GM19468 (cell line): ENCODE data around the gene MMP12.
"Not testable (repeated sequence)": the region's sequence is repeated elsewhere in the genome, so short reads cannot be mapped to it uniquely, and the experiment has no call there.

Experiments used
- ATAC-seq: cut with Tn5 transposase; IDR thresholded peaks from one replicate; pipeline ENCODE4 v1.9.1; 2021; ENCODE audit warnings: mild to moderate bottlenecking, moderate library complexity, moderate number of reproducible peaks; ENCODE audit not compliant: unreplicated experiment; ENCODE audit errors: extremely low read depth

MMP12 gene

DNA sequence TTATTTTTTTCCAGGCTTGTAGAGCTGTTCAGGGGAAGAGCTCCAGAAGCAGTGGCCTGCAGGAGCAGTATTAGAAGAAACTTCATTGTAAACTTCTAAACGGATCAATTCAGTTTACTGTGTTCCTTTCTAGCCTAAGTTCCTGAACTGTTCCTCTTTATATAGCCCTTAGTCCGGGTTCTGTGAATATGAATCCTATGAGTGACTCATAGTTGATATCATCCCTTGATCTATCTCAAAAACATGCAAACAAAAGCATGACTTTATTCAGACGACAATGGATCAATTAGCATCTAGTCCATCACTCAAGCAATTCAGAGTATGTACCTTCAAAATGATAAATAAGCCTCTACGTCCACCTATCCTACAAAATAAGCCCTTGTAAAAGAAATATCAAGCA, at the start of gene MMP12:
TSS of gene MMP12 (minus strand) at position 131 of the 400 bp plus-strand sequence. CDS start at position 86, 45 bp downstream.
- no peak for ATAC-seq

DNA sequence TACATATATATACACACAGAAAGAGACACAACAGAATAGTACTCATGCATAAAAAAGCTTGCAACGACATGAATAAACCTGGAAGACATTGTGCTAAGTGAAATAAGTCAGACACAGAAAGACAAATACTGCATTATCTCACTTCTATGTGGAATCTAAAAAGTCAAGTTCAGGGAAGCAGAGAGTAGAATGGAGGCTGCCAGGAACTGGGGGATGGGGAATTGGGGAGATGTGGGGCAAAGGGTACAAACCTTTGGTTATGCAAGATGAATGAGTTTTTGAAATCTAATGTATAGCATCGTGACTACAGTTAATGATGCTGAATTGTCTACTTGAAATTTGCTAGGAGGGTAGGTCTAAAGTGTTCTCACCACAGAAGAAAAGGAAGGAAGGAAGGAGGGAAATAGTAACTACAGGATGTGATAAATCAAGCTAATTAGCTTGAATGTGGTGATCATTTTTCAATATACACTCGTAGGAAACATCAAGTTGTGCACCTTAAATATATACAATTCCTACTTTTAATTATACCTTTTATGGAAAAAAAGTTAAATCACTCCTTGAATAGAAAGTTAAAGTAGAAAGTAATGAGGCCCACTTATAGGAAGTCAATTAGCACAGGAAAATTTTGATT, 46.9 kb upstream of the MMP12 start:
- ATAC-seq = no peak

DNA sequence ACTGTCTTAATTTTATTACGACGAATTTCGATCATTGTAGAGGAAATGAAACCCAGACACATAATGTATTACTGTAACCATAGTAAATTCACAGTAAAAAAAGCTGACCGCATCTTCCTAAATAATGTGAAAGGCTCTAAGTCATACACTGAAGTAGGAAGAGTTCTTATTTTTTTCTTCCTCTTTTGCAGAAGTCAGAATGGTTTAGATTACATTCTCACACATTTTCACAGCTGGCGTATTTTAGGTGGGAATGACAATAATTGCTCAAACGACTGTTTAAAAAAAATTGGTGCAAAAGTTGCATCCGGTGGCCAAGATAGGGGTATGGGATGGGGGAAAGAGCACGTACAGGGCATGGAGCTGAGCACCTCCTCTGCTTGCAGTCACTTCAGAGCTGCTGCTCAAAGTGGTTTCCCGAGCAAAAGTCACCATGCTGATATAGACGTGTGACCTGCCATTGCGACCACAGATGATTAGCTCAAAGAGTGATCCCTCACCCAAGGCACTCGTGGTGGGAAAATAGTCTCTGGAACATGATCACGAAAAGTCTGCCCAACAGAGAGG, 45.4 kb upstream of the MMP12 start:
- peak; percentile 45 for ATAC-seq

DNA sequence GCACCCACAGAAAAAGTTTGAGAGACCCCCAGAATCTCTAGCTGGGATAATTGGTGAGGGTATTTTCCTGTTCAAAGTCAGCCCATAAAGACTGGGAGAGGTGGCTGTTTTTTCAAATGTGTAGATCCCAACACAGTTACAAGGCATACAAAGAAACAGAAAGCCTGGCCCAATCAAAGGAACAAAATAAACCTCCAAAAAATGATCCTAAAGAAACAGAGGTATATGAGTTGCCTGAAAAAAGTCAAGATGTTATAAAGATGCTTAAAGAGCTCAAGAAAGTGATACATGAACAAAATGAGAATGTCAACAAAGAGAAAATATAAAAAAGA, 40.2 kb upstream of the MMP12 start:
- ATAC-seq = no peak

DNA sequence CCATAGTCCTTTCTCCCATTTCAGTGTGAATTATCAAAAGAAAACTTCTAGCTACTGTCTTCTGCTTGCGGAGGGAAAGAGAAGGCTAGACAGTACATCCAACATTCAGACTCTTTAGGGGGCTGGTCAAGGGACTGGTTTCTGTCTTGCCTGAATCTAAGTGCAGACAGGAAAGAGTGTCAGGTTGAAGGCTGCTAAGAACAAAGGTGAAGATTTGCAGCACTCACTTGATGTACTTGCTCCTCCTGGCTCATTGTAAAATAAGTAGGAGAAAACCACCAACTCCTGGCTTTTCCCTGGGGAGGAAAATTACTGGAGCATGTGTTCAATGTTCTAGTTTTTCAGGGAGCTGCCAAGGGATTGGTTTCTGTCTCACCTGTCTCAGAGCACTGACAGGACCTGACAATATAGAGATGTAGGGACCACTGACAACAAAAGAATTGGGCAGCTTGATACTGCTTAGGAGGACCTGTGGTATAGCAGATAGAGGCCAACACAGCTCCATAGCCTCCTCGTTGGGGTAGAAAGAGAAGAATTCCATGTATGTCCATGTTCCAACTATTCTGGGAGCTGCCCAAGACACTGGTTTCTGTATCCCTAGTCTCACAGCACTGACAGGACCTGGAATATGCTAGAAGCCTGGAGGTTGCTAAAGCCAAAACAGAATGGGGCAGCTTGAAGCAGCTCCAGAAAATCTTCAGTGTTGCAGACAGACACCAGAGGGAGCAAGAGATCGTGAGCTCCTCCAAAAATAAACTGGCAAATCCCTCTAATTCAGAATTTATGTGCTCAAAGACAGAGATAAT, 39.7 kb upstream of the MMP12 start:
- ATAC-seq = no peak

DNA sequence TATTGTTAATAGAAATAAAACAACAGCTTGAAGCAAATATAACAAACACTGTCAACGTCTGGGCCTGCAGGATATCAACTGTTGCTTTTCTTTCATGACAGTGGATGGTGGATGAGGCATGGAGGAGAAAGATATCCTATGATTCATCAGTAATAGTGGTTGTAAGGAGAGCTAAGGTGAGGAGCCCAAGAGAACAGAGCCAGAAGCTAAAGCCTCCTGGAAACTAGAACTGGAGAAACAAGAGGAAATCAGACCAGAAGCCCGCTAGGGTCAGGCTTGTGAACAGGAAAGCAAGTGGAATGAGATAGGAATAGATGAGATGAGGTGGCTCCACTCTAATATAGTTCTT, 37.7 kb upstream of the MMP12 start:
- no peak for ATAC-seq

DNA sequence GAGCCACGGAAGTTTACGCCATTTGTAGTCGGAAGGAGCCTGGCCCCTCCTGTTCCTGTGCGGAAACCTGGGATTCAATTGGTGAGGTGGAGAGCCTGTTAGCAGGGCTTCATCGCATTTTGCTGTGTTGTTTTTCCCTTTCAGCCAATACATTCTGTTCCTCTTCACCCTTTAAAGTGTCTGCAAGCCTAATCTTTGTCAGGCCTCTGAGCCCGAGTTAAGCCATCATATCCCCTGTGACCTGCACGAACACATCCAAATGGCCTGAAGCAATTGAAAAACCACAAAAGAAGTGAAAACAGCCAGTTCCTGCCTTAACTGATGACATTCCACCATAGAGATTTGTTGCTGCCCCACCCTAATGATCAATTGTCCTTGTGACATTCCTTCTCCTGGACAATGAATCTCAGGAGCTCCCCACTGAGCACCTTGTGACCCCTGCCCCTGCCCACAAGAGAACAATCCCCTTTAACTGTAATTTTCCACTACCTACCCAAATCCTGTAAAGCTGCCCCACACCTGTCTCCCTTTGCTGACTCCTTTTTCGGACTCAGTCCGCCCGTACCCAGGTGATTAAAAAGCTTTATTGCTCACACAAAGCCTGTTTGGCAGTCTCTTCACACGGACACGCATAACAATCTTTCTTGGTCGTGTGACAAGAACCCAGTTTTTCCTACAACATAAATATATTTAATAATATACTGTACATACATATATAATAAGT, 37.1 kb upstream of the MMP12 start:
- no peak for ATAC-seq

DNA sequence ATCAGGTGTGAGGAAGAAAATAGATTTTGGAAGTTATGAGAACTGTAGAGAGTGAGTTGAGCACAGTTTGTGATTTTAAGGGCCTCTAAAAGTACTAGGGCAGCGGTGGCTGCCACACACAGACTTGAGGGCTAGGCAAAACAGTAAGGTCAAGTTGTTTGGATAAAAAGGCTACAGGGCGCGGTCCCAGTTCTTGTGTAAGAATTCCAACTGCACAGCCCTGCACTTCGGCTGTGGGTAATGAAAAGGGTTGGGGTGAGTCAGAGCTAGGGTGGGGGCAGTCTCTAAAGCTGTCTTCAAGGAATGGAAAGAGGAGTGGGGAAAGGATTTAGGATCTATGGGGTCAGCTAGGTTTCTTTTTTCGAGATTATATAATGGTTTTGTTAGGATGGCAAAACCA, 31.1 kb upstream of the MMP12 start:
- not testable (repeated sequence) for ATAC-seq

DNA sequence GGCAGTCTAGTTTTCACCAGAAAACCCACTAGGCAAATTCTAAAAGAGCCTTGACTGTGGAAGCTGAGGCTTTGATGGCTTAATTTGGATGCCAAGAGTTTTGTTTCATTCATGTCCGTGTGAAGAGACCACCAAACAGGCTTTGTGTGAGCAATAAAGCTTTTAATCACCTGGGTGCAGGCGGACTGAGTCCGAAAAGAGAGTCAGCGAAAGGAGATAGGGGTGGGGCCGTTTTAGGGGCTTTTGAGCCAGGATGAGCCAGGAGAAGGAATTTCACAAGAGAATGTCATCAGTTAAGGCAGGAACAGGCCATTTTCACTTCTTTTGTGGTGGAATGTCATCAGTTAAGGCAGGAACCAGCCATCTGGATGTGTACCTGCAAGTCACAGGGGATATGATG, 29.1 kb upstream of the MMP12 start:
- not testable (repeated sequence) for ATAC-seq

DNA sequence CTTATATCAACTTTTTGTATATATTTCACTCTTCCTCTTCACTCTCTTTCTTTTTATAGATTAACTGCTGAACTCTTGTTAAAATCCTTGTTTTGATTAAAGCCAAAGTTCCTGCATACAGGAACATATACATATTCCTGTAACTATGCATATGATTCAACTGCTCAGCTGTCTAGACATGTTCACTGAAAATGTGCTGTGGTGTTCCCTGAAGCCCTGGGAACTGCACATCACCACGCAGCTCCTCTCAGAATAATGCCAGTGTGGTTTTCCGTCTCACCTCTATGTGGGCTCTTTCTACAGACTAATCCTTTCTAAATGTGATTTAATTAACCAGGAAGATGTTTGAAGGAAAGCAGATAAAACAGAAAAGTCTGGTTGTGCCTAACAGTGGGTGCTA, 25.6 kb upstream of the MMP12 start:
- ATAC-seq = no peak

DNA sequence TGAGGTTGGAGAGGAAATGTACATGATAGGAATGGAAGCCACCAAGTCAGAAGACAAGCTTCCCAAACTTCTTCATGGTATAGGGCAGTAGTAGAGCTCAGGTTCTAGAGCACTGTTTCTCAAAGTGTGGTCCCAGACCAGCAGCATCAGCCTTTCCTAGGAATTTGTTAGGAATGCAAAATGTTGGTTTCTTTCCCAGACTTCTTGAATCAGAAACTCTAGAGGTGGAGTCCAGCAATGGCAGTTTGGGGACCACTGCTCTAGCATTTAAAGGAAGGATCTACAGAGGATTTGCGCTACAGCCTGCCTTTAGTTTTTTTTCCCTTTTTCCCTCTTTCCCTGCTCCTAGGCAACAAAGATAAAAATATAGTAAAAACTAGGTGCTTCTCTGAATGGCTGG, 17.0 kb upstream of the MMP12 start:
- ATAC-seq = no peak

DNA sequence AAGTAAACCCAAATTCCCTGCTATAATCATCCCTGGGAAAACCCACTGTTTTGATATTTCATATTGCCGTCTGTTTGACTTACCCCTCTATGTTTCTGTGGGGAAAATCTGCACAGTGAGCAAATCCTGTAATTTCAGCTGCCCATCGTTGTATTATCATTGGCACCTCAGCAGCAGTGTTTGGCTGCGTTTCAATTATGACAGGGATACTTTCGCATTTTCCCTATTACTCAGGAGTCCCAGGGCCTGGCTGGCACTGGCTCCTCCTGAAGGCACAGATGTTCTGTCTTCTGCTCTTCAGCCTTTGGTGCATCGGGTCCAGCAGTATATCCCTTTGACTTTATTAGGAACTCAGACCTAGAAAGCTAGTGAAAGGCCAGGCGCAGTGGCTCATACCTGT, 12.2 kb upstream of the MMP12 start:
- no peak for ATAC-seq

DNA sequence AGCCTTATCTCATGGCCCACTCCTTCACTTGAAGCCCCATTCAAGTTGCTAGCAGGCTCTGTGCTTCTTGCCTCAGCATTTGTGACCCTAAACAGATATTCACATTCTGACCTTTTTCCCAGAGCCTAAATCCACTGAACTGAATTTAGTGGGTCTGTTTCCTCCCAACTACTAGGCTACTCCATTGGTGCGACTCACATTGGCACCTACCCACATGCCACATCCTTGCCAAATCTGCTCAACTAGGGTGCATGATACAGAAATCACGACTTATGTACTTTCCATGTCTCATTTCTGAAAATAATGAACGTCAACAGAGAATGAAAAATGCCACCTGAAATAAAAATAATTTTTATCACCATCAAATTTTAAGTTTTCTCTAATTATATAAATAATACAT, 8.4 kb upstream of the MMP12 start:
- ATAC-seq = no peak

DNA sequence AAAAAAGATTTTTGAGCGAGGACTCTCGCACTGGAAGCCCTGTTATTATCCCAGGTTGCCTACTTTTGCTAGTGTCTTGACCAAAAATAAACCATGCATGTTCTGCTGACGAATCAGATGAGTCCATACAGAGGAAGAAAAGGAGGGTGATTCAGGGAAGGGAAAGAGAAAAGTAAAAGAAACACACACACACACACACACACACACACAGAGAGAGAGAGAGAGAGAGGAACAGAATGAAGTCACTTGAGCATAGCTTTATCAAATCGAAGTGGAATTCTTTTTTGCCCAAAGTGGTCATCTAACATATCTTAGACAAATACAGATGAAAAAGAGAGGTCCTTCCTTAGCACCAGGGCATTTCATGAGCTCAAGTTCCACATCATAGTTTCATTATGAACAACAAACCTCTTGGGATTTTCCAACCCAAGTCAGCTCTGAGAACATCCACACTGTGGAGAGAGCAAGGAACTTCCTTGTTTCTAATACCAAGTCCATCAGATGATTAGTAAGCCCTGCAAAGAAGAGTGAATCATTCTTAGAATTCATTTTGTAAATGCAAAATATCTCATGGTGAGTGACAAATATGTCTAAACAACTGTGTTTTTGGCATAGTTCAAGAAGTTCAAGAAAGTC, 7.7 kb upstream of the MMP12 start:
- peak; percentile 18 for ATAC-seq

DNA sequence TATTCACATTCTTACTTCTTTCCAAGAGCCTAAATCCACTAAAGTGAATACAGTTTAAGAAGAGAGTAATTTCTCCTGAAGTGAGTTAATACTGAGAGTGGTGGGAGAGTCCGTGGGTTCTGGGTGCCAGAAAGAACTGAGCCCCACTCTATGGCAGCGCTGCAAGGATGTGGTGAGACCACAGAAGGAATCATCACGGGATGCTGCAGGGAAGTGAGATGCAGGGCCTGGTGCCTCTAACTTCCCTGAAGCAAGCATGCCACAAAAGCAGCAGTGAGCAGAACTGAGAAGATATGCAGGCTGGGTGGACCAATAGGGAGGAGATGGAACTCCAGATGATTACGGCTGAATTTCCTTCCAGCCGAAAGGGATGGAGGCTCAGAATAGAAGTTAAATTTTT, 5.0 kb upstream of the MMP12 start:
- no peak for ATAC-seq

DNA sequence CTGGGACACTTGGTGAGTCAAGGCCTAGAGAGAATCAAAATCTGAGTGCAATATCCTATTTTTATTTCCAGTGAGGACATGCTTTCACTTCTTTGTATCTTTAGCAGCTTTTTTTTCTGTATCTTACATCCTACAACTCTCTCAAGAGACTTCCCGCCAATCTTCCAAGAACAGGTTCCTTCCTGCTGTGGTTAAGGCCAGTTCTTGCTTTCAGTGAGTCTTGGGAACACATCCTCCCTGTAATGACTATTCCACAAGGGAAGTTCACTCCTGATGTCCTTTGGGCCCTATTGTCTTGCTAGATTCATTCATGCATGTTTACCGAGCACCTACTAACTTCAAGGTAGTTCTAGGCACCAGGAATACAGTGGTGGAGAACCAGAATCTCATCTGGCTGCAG, 3.8 kb upstream of the MMP12 start:
- ATAC-seq = no peak

DNA sequence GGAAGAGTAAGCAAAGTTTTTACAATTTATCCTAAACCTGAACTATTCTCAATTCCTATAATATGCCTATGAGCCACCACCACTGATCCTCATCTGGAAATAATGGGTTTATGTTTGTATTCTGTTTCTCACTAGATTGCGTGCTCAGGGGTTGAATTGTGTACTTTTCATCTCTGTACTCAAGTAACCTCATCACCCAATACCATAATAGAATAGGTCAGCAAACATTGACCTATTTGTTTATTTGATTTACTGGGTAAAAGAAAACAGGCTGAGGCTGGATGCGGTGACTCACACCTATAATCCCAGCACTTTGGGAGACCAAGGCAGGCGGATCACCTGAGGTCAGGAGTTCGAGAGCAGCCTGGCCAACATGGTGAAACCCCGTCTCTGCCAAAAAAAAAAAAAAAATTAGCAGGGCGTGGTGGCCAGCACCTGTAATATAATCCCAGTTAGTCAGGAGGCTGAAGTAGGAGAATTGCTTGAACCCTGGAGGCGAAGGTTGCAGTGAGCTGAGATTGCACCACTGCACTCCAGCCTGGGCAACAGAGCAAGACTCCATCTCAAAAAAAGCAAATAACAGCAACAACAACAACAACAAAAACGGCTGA, 5.3 kb downstream of the MMP12 start:
- ATAC-seq = not testable (repeated sequence)

DNA sequence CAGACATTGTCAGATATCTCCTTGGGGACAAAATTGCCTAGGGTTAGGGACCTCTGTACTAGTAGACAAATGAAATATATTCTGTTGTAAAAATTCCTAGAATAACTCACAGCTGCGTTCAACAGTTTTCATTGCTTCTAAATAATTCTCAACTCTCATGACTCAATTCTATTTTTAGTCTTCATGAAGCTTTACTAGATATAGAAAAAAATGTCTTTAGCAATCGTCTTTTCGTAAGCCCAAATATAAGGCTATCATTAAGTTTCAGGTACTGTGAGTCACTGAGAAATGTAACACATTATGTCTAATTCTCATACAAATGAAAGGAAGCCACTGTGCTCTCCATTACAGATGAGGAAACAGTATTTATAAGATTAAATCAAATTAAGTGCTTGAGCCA, 6.4 kb downstream of the MMP12 start:
- no peak for ATAC-seq

DNA sequence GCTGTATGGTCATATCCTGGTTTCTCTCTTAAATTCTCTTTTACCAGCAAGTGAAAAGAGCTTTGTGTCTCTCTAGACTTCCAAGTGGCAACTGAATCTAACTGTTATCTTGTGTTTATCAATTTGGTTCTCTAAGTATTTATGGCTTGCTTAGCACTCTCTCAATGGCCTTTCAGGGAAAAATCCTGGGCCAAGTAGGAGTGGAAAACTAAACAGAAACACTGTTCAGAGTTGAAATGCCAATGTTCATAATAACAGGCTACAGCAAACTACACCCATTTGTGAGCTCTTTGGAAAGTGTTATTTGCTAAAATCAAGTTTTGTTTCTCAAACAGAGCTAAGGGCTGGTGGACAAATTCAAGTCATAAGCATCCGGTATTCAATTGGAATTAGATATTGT, 10.1 kb downstream of the MMP12 start:
- ATAC-seq = no peak

DNA sequence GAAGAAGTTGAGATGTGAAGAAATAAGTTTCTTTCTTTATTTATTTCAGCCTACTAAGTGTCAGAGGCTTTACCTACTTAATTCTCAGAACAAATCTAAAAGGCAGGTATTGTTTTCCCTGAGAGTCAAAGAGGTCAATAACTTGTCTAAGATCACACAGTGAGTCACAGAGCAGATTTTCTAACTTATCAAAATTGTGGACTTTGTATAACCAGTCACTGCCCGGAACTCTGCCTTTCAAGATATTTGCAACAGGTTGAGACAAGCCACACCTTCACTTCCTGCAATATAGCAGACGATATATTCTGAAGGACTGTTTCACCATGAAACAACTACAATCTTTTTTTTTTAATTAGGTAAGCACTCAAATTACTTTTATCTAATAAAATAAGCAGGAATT, 20.8 kb downstream of the MMP12 start:
- ATAC-seq = no peak
